ENCODE results near the gene SIGLEC11. TPM values are rescaled to one million over a fixed set of nuclear protein-coding genes. Genes with fewer than 3 reads are reported as not detected.

Gene SIGLEC11
- total and polyA plus RNA-seq, 2 donors (not counting 3 experiments of a cell fraction or from before 2014, with no cell fraction given): not detected

DNA sequence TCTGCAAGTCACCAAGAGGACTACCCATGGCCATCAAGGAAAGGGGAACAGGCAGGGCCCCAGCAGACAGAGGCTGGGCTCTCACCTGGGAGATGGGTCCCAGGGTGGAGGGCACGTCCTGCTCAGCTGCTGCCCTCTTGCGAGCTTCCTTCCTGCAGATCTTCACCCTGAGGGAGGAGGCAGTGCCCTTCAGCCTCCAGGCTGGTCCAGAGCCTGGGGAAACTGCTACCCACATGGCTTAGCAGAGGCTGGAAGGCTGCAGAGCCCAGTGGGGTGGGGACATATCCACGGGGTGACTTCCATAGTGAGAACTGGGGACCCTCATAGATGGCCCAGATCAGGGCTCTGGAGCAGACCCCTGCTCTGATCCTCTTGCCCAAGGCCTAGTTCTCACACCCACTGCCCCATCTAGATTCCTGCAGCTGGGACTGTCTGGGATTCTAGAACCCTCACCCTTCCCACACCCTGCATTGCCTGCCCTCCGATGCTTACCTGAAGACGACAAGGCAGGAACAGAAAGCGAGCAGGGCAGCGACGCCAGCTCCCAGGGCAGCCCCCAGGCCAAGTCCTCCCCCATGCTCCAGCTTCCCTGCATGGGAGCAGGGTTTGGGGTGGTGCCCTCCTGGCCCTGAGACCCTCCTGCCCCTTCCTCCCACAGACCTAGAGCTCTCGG, 9.0 kb downstream of the SIGLEC11 start:
- POLR2A ChIA-PET: no interaction called here
- H3K9ac ChIP-seq (replicated peaks; ENCODE audit: extremely low read depth, insufficient read depth, low read length): no peak overlapping the region
- H3K27ac ChIP-seq (ENCODE audit: insufficient read depth, low read depth, low read length): no peak overlapping the region
- peaks cover 5% of the 10 kb centered on the region for H3K4me1 ChIP-seq (ENCODE audit: control insufficient read depth, extremely low read depth, insufficient read depth, low read length)
- H3K9me1 ChIP-seq (replicated peaks; ENCODE audit: control insufficient read depth, extremely low read depth, insufficient read depth, low read length): no peaks in the 10 kb centered on the region
- intact Hi-C loops (cut with micrococcal nuclease) (no loop called here), dilution Hi-C loops (cut with MboI; ENCODE audit: extremely low pct_ligation_motif_present, low sequenced_read_pairs) (no loop called here)
- H3K4me3 ChIP-seq (replicated peaks in 1 of 3; ENCODE audit: insufficient read depth in 1 of 3, low read depth in 1 of 3, low read length in 3 of 3): no peak overlapping the region
- CTCF ChIA-PET: interaction anchor here (2.3 kb wide), 1 partner anchor 14 kb away, joined by 5 read pairs; no protein-coding TSS in a partner anchor
- no peaks in the 10 kb centered on the region for H3K36me3 ChIP-seq (ENCODE audit: control insufficient read depth in 2 of 2, extremely low read depth in 1 of 2, insufficient read depth in 2 of 2, low read length in 2 of 2)
- H3K9me3 ChIP-seq (replicated peaks; ENCODE audit: control insufficient read depth, insufficient read depth, low read length): no peaks in the 10 kb centered on the region
- H2AFZ ChIP-seq (ENCODE audit: low read depth, low read length): no peak overlapping the region
- BruUV-seq (replicated peaks): no TSS peak
- H3K27me3 ChIP-seq (ENCODE audit: control insufficient read depth in 2 of 2, insufficient read depth in 2 of 2, low read length in 2 of 2): peaks cover 9 to 16% of the 10 kb centered on the region in 2 experiments
- H4K20me1 ChIP-seq (replicated peaks; ENCODE audit: control insufficient read depth, extremely low read depth, insufficient read depth, low read length): no peaks in the 10 kb centered on the region
- no peaks in the 10 kb centered on the region for H3K79me2 ChIP-seq (ENCODE audit: control insufficient read depth, insufficient read depth, low read length)
- FAIRE-seq (no peak), DNase-seq (ENCODE audit: low read depth, low spot score) (no peak)
- no peak overlapping the region for H3K4me2 ChIP-seq (ENCODE audit: insufficient read depth, low read length)
- TF ChIP-seq FOS (IDR thresholded peaks at IDR 0.05; ENCODE audit: borderline replicate concordance, insufficient read depth, low read length): no peak
- TF ChIP-seq JUN (IDR thresholded peaks at IDR 0.05; ENCODE audit: borderline replicate concordance, insufficient read depth, insufficient read length, low read depth): no peak
- TF ChIP-seq POLR2AphosphoS5 (IDR thresholded peaks at IDR 0.05; ENCODE audit: insufficient read depth, low read depth, low read length): no peak
- no peak for TF ChIP-seq GATA2 (IDR thresholded peaks at IDR 0.05; ENCODE audit: insufficient read depth, insufficient read length, low read depth, low read length)
- no peak for TF ChIP-seq POLR2A (IDR thresholded peaks at IDR 0.05; ENCODE audit: low read depth, low read length)

DNA sequence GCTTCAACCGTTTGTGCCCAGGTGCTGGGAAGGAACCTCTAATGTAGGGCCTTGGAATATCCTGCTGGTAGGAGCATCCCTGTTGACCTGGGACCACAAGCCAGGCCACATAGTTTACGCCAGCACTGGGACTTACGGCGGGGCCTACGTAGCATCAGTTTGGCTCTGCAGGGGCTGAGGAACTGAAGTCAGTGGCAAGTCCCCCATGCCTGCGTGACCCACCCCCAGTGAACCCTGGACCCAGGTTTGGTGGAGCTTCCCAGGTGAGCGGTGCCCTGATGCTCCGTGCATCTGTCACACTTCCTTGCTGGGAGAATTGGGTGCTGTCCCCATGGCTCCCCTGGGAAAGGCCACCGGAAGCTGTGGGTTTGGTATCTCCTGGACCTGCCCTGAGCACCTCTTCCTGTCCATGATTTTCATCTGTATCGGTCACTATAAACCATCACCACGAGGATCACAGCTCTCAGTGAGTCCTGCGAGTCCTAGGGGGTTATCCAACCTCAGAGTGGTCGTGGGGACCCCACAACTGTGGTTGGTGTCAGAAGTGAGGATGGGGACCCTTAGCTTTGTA, 9.9 kb downstream of the SIGLEC11 start:
- no peak for DNase-seq (ENCODE audit: low read depth, low spot score)
- ChIA-PET POLR2A (no interaction called here), CTCF (interaction anchor here (2.3 kb wide), 1 partner anchor 13 kb away, joined by 5 read pairs; no protein-coding TSS in a partner anchor)
- Histone ChIP-seq H4K20me1 (replicated peaks; ENCODE audit: control insufficient read depth, extremely low read depth, insufficient read depth, low read length) (no peaks in the 10 kb centered on the region), H3K79me2 (ENCODE audit: control insufficient read depth, insufficient read depth, low read length) (no peaks in the 10 kb centered on the region), H2AFZ (ENCODE audit: low read depth, low read length) (no peak overlapping the region), H3K36me3 (ENCODE audit: control insufficient read depth in 2 of 2, extremely low read depth in 1 of 2, insufficient read depth in 2 of 2, low read length in 2 of 2) (no peaks in the 10 kb centered on the region), H3K9me1 (replicated peaks; ENCODE audit: control insufficient read depth, extremely low read depth, insufficient read depth, low read length) (no peaks in the 10 kb centered on the region), H3K4me2 (ENCODE audit: insufficient read depth, low read length) (no peak overlapping the region), H3K27me3 (ENCODE audit: control insufficient read depth in 2 of 2, insufficient read depth in 2 of 2, low read length in 2 of 2) (peaks cover 9 to 16% of the 10 kb centered on the region in 2 experiments), H3K4me1 (ENCODE audit: control insufficient read depth, extremely low read depth, insufficient read depth, low read length) (peaks cover 5% of the 10 kb centered on the region), H3K9me3 (replicated peaks; ENCODE audit: control insufficient read depth, insufficient read depth, low read length) (no peaks in the 10 kb centered on the region), H3K4me3 (replicated peaks in 1 of 3; ENCODE audit: insufficient read depth in 1 of 3, low read depth in 1 of 3, low read length in 3 of 3) (no peak overlapping the region), H3K9ac (replicated peaks; ENCODE audit: extremely low read depth, insufficient read depth, low read length) (no peak overlapping the region), H3K27ac (ENCODE audit: insufficient read depth, low read depth, low read length) (no peak overlapping the region)
- TF ChIP-seq GATA2 (IDR thresholded peaks at IDR 0.05; ENCODE audit: insufficient read depth, insufficient read length, low read depth, low read length) (no peak), JUN (IDR thresholded peaks at IDR 0.05; ENCODE audit: borderline replicate concordance, insufficient read depth, insufficient read length, low read depth) (no peak), MYC (IDR thresholded peaks at IDR 0.05; ENCODE audit: low read depth, low read length) (no peak), POLR2A (IDR thresholded peaks at IDR 0.05; ENCODE audit: low read depth, low read length) (no peak), FOS (IDR thresholded peaks at IDR 0.05; ENCODE audit: borderline replicate concordance, insufficient read depth, low read length) (no peak), POLR2AphosphoS5 (IDR thresholded peaks at IDR 0.05; ENCODE audit: insufficient read depth, low read depth, low read length) (no peak), EZH2 (IDR thresholded peaks at IDR 0.05; ENCODE audit: borderline replicate concordance, low read depth, low read length, severe bottlenecking) (no peak)
- TF ChIP-seq, protein P1, sequence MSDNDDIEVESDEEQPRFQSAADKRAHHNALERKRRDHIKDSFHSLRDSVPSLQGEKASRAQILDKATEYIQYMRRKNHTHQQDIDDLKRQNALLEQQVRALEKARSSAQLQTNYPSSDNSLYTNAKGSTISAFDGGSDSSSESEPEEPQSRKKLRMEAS (IDR thresholded peaks at IDR 0.05; ENCODE audit: insufficient read depth, insufficient read length): no peak
- TF ChIP-seq, protein P2, sequence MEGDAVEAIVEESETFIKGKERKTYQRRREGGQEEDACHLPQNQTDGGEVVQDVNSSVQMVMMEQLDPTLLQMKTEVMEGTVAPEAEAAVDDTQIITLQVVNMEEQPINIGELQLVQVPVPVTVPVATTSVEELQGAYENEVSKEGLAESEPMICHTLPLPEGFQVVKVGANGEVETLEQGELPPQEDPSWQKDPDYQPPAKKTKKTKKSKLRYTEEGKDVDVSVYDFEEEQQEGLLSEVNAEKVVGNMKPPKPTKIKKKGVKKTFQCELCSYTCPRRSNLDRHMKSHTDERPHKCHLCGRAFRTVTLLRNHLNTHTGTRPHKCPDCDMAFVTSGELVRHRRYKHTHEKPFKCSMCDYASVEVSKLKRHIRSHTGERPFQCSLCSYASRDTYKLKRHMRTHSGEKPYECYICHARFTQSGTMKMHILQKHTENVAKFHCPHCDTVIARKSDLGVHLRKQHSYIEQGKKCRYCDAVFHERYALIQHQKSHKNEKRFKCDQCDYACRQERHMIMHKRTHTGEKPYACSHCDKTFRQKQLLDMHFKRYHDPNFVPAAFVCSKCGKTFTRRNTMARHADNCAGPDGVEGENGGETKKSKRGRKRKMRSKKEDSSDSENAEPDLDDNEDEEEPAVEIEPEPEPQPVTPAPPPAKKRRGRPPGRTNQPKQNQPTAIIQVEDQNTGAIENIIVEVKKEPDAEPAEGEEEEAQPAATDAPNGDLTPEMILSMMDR (IDR thresholded peaks at IDR 0.05; ENCODE audit: extremely low read depth in 1 of 2, insufficient read depth in 1 of 2, low read depth in 1 of 2, low read length in 2 of 2): no peak
- no TSS peak for BruUV-seq (replicated peaks)
- FAIRE-seq: no peak
- dilution Hi-C loops (cut with MboI; ENCODE audit: extremely low pct_ligation_motif_present, low sequenced_read_pairs) (no loop called here), intact Hi-C loops (cut with micrococcal nuclease) (no loop called here)

Data from endothelial cell of umbilical vein (primary cell).